Tibial artery (tissue), 4 donors: ENCODE measurements around the gene MZT2A.
"Not testable (repeated sequence)": the region's sequence is repeated elsewhere in the genome, so short reads cannot be mapped to it uniquely, and the experiment has no call there.

Experiments used
- DNase-seq, 2 donors: peaks; one replicate each; pipeline ENCODE4 v3.0.0-alpha.2; 2019
- H3K27ac ChIP-seq, 2 donors: fragments of 200-600 bp; sonication (generic) in 1 of 2; 1 replicate in 1 of 2; 2 replicates in 1 of 2; pipeline ENCODE4 v1.5.1; 2018 to 2019; ENCODE audit warnings: mild to moderate bottlenecking in 1 of 2
- H3K27me3 ChIP-seq, 2 donors: fragments of 200-600 bp; sonication (generic) in 1 of 2; one replicate each; pipeline versions ENCODE4 v1.5.1 to v1.6.0; 2016 to 2019
- H3K36me3 ChIP-seq, 3 donors: fragments of 200-600 bp; sonication (generic) in 2 of 3; one replicate each; pipeline ENCODE4 v1.5.1; 2016 to 2019; ENCODE audit warnings: mild to moderate bottlenecking in 2 of 3
- H3K4me1 ChIP-seq, 4 donors: fragments of 200-600 bp; sonication (generic) in 2 of 4; 1 replicate in 3 of 4; 2 replicates in 1 of 4; pipeline ENCODE4 v1.5.1; 2016 to 2019
- H3K4me3 ChIP-seq, 2 donors: fragments of 200-600 bp; sonication (generic) in 1 of 2; 1 replicate in 1 of 2; 2 replicates in 1 of 2; pipeline ENCODE4 v1.5.1; 2018 to 2019; ENCODE audit warnings: mild to moderate bottlenecking in 2 of 2
- H3K9me3 ChIP-seq, 3 donors: fragments of 200-600 bp; sonication (generic) in 1 of 3; one replicate each; pipeline ENCODE4 v1.5.1; 2016 to 2019
- CTCF ChIP-seq, 2 experiments: fragments of 200-600 bp in 1 of 2; fragments of 450-650 bp in 1 of 2; IDR thresholded peaks; one replicate each; pipeline ENCODE4 v1.5.1; 2017 to 2019; ENCODE audit warnings: antibody characterized with exemption in 2 of 2, mild to moderate bottlenecking in 1 of 2, moderate library complexity in 1 of 2
- intact Hi-C: fragments of 100-400 bp; cut with DNase I; formaldehyde crosslinking; loops from one replicate; pipeline ENCODE4 v1.15.0; 2023; ENCODE audit warnings: low total_unique reads

The MZT2A gene

GRCh38 chr2:131519466-131519865 is 27.3 kb upstream of the MZT2A start:
- Histone ChIP-seq H3K4me1 (no peaks in the 10 kb centered on the region), H3K27me3 (no peaks in the 10 kb centered on the region), H3K4me3 (no peak overlapping the region), H3K27ac (no peak overlapping the region), H3K9me3 (no peaks in the 10 kb centered on the region), H3K36me3 (peaks cover 9 to 68% (median 47%) of the 10 kb centered on the region in 3 donors)
- intact Hi-C loops, result no loop called here
- no peak for TF ChIP-seq CTCF (IDR thresholded peaks at IDR 0.05)
- DNase-seq, result no peak

GRCh38 chr2:131518531-131518930 is 26.3 kb upstream of the MZT2A start:
- DNase-seq, H3K4me3 ChIP-seq, H3K27me3 ChIP-seq, H3K9me3 ChIP-seq, intact Hi-C loops, H3K4me1 ChIP-seq, H3K27ac ChIP-seq: not testable (repeated sequence)
- peaks cover 9 to 76% (median 56%) of the 10 kb centered on the region in 3 donors for H3K36me3 ChIP-seq

- H3K4me3 ChIP-seq, intact Hi-C loops, H3K4me1 ChIP-seq, H3K27me3 ChIP-seq, DNase-seq, H3K9me3 ChIP-seq, H3K27ac ChIP-seq: not testable (repeated sequence)
- peaks cover 9 to 82% (median 62%) of the 10 kb centered on the region in 3 donors for H3K36me3 ChIP-seq
Observed at GRCh38 chr2:131517856-131518255, 25.7 kb upstream of the MZT2A start.

GRCh38 chr2:131517106-131517831 is 25.1 kb upstream of the MZT2A start:
- intact Hi-C loops, result no loop called here
- Histone ChIP-seq H3K9me3 (no peaks in the 10 kb centered on the region), H3K36me3 (peaks cover 9 to 88% (median 68%) of the 10 kb centered on the region in 3 donors), H3K4me3 (no peak overlapping the region), H3K27me3 (no peaks in the 10 kb centered on the region), H3K27ac (no peak overlapping the region), H3K4me1 (no peaks in the 10 kb centered on the region)
- no peak for DNase-seq
- TF ChIP-seq CTCF (IDR thresholded peaks at IDR 0.05), result no peak

GRCh38 chr2:131516621-131517020 is 24.4 kb upstream of the MZT2A start:
- peaks cover 9 to 91% (median 74%) of the 10 kb centered on the region in 3 donors for H3K36me3 ChIP-seq
- DNase-seq, H3K9me3 ChIP-seq, intact Hi-C loops, H3K27me3 ChIP-seq, H3K27ac ChIP-seq, H3K4me3 ChIP-seq, H3K4me1 ChIP-seq: not testable (repeated sequence)

GRCh38 chr2:131516011-131516410 is 23.8 kb upstream of the MZT2A start:
- DNase-seq, result no peak
- no peaks in the 10 kb centered on the region for H3K4me1 ChIP-seq
- intact Hi-C loops, result no loop called here
- no peaks in the 10 kb centered on the region for H3K27me3 ChIP-seq
- H3K4me3 ChIP-seq, result no peak overlapping the region
- H3K27ac ChIP-seq, result no peak overlapping the region
- no peaks in the 10 kb centered on the region for H3K9me3 ChIP-seq
- H3K36me3 ChIP-seq, result peaks cover 9 to 93% (median 80%) of the 10 kb centered on the region in 3 donors
- TF ChIP-seq CTCF (IDR thresholded peaks at IDR 0.05), result no peak

- intact Hi-C loops, H3K27ac ChIP-seq, H3K4me1 ChIP-seq, H3K9me3 ChIP-seq, H3K4me3 ChIP-seq, DNase-seq, H3K27me3 ChIP-seq: not testable (repeated sequence)
- H3K36me3 ChIP-seq, result peaks cover 5 to 91% (median 74%) of the 10 kb centered on the region in 3 donors
Observed at GRCh38 chr2:131515235-131515634, 23.0 kb upstream of the MZT2A start.

- DNase-seq, intact Hi-C loops, H3K27ac ChIP-seq, H3K4me1 ChIP-seq, H3K4me3 ChIP-seq, H3K27me3 ChIP-seq, H3K9me3 ChIP-seq: not testable (repeated sequence)
- peaks cover 5 to 91% (median 71%) of the 10 kb centered on the region in 3 donors for H3K36me3 ChIP-seq
Observed at GRCh38 chr2:131514408-131515166, 22.4 kb upstream of the MZT2A start.

GRCh38 chr2:131511969-131512870 is 20.0 kb upstream of the MZT2A start:
- DNase-seq, H3K9me3 ChIP-seq, intact Hi-C loops, H3K27me3 ChIP-seq, H3K4me1 ChIP-seq, H3K27ac ChIP-seq, H3K4me3 ChIP-seq: not testable (repeated sequence)
- H3K36me3 ChIP-seq, result peaks cover 4 to 89% (median 72%) of the 10 kb centered on the region in 3 donors

GRCh38 chr2:131511291-131511968 is 19.2 kb upstream of the MZT2A start:
- intact Hi-C loops, H3K27me3 ChIP-seq, H3K4me1 ChIP-seq, DNase-seq, H3K9me3 ChIP-seq, H3K4me3 ChIP-seq, H3K27ac ChIP-seq: not testable (repeated sequence)
- H3K36me3 ChIP-seq, result peaks cover 6 to 89% (median 72%) of the 10 kb centered on the region in 3 donors
